A549 (cell line): ENCODE data around the gene PRKAG2.

Experiments used
- CTCF ChIP-seq: fragments of >200 bp; sonication (Bioruptor Twin); formaldehyde crosslinking; IDR thresholded peaks from 3 replicates; pipeline ENCODE4 v1.5.1; 2016
- EHF ChIP-seq: fragments of 250-450 bp; sonication (Bioruptor Pico); IDR thresholded peaks from 2 replicates; pipeline ENCODE4 v1.5.0; 2020; ENCODE audit warnings: mild to moderate bottlenecking
- EP300 ChIP-seq, 2 experiments: fragments of >200 bp; sonication (Bioruptor Twin); formaldehyde crosslinking; IDR thresholded peaks; 2 replicates in 1 of 2; 3 replicates in 1 of 2; pipeline ENCODE4 v1.6.1; 2016 to 2017
- HMGXB4 ChIP-seq: fragments of 250-450 bp; sonication (Bioruptor Pico); IDR thresholded peaks from 2 replicates; pipeline ENCODE4 v1.5.0; 2021; ENCODE audit warnings: mild to moderate bottlenecking, moderate library complexity, borderline replicate concordance
- NPAS2 ChIP-seq: fragments of 250-450 bp; sonication (Bioruptor Pico); IDR thresholded peaks from 2 replicates; pipeline ENCODE4 v1.8.0; 2022; ENCODE audit warnings: mild to moderate bottlenecking, moderate library complexity, borderline replicate concordance
- NR3C1 ChIP-seq: fragments of >200 bp; sonication (Bioruptor Twin); formaldehyde crosslinking; IDR thresholded peaks from 3 replicates; pipeline ENCODE4 v1.6.1; 2017
- POLR2A ChIP-seq: IDR thresholded peaks from 2 replicates; pipeline ENCODE4 v1.6.1; 2012; ENCODE audit warnings: mild to moderate bottlenecking, low read length
- RCOR1 ChIP-seq: fragments of 150-350 bp; IDR thresholded peaks from 2 replicates; pipeline ENCODE4 v1.6.1; 2014; ENCODE audit warnings: antibody characterized with exemption, low read length, low read depth
- RNF2 ChIP-seq: fragments of 200-600 bp; sonication (generic); IDR thresholded peaks from 2 replicates; pipeline ENCODE4 v1.6.1; 2016; ENCODE audit warnings: low read depth, mild to moderate bottlenecking, antibody characterized with exemption, moderate library complexity, borderline replicate concordance

DNA sequence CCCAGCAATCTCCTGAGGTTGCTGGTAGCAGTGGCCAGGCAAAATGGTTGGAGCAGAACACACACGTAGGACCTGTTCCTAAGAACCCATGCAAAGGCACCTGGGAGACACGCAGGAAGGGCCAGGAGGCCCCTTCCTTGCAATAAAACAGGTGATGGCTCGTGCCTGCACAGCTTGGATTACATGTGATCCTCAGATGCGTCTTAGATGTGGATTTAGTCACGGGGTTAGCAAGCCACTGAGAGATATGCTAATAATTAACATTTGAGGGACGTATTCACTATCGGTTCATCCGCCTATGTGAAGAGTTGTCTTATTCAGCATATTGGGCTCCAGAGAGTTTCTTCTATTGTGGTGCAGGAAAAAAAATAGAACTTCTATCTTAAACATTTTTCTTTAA is 352.6 kb downstream of the PRKAG2 start:
- no peak for TF ChIP-seq RNF2
- TF ChIP-seq CTCF: no peak
- no peak for TF ChIP-seq POLR2A
- TF ChIP-seq NR3C1: no peak
- TF ChIP-seq NPAS2 (CRISPR knock-in tag): no peak
- TF ChIP-seq EP300 (IDR thresholded peaks at IDR 0.05): no peak
- no peak for TF ChIP-seq RCOR1
- no peak for TF ChIP-seq HMGXB4 (CRISPR knock-in tag)
- TF ChIP-seq EHF: no peak
